Measurements from ENCODE around the gene LAMC2. TPM values are rescaled to one million over a fixed set of nuclear protein-coding genes. Genes with fewer than 3 reads are reported as not detected.
"Not testable (repeated sequence)": the region's sequence is repeated elsewhere in the genome, so short reads cannot be mapped to it uniquely, and the experiment has no call there.

Gene LAMC2
- total and polyA plus RNA-seq, 9 of the 15 experiments (the other 6 are each of a cell fraction or from before 2014, with no cell fraction given): 0.02 to 0.03 TPM; not detected in 7

GRCh38 chr1:183240526-183240825 lies 54.4 kb downstream of the LAMC2 start:
- Histone ChIP-seq H4K20me1 (replicated peaks; ENCODE audit: control insufficient read depth, insufficient read depth, low read length) (no peaks in the 10 kb centered on the region), H3K27me3 (ENCODE audit: control insufficient read depth in 2 of 2, insufficient read depth in 2 of 2, low read length in 2 of 2) (peaks cover 6 to 21% of the 10 kb centered on the region in 2 experiments), H3K36me3 (ENCODE audit: control insufficient read depth, insufficient read depth, low read length) (no peaks in the 10 kb centered on the region), H3K9me3 (replicated peaks; ENCODE audit: control insufficient read depth, insufficient read depth, low read depth, low read length) (no peaks in the 10 kb centered on the region), H3K4me1 (replicated peaks in 1 of 2; ENCODE audit: control insufficient read depth in 2 of 2, insufficient read depth in 2 of 2, low read length in 2 of 2) (no peaks in the 10 kb centered on the region), H2AFZ (ENCODE audit: low read depth, low read length) (no peak overlapping the region), H3K4me2 (ENCODE audit: insufficient read depth, low read length) (no peak overlapping the region), H3K9me1 (ENCODE audit: control insufficient read depth, insufficient read depth, low read length) (no peaks in the 10 kb centered on the region), H3K9ac (ENCODE audit: insufficient read depth in 1 of 2, low read depth in 2 of 2, low read length in 2 of 2) (no peak overlapping the region), H3K79me2 (ENCODE audit: control insufficient read depth, insufficient read depth, low read length) (no peaks in the 10 kb centered on the region), H3K27ac (ENCODE audit: extremely low read depth, low read depth, low read length) (no peak overlapping the region), H3K4me3 (no peak overlapping the region)
- TF ChIP-seq HDAC6 (IDR thresholded peaks at IDR 0.05; ENCODE audit: low read depth, low read length) (no peak), TAF9B (IDR thresholded peaks at IDR 0.05; ENCODE audit: partially characterized antibody) (no peak), ZNF518B (CRISPR knock-in tag; IDR thresholded peaks at IDR 0.05) (no peak), MAFG (tag; conservative IDR thresholded peaks at IDR 0.05) (no peak), ZNF57 (CRISPR knock-in tag; IDR thresholded peaks at IDR 0.05) (no peak), HOXB6 (CRISPR knock-in tag; IDR thresholded peaks at IDR 0.05; ENCODE audit: borderline replicate concordance) (no peak), BRF1 (IDR thresholded peaks at IDR 0.05; ENCODE audit: borderline replicate concordance, extremely low read depth, insufficient read length) (no peak), ZKSCAN1 (IDR thresholded peaks at IDR 0.05; ENCODE audit: low read depth, low read length) (no peak), ZNF184 (CRISPR knock-in tag; IDR thresholded peaks at IDR 0.05) (no peak), SMARCC2 (IDR thresholded peaks at IDR 0.05; ENCODE audit: low read depth) (no peak), ZNF121 (CRISPR knock-in tag; conservative IDR thresholded peaks at IDR 0.05) (no peak), ZNF134 (CRISPR knock-in tag; conservative IDR thresholded peaks at IDR 0.05) (no peak)
- in situ Hi-C loops (cut with MboI) (loop anchor here (25.0 kb wide), 1 partner anchor 278 kb away; the partner anchor contains the start of gene SHCBP1L), intact Hi-C loops (cut with micrococcal nuclease) (no loop called here)
- no peak for FAIRE-seq
- ChIA-PET POLR2A (interaction anchor here (1.0 kb wide), 1 partner anchor 22 kb away, joined by 3 read pairs; no protein-coding TSS in a partner anchor), CTCF (ENCODE audit: low intra/inter-chr PET ratio) (no interaction called here)
- no peak for DNase-seq (ENCODE audit: extremely low read depth in 1 of 4, low spot score in 3 of 4)
- WGBS (ENCODE audit: insufficient coverage, low coverage, missing lambda C conversion rate): 0% methylated on average over 4 of the region's 4 CpGs
- ATAC-seq: no peak
- BruUV-seq (replicated peaks): no TSS peak

- WGBS (ENCODE audit: insufficient coverage, low coverage, missing lambda C conversion rate): 1% methylated on average over 8 of the region's 8 CpGs
Measured at GRCh38 chr1:183240853-183241252, 54.8 kb downstream of the LAMC2 start.

More at GRCh38 chr1:183240853-183241252, 54.8 kb downstream of the LAMC2 start:
- FAIRE-seq; H3K9me1 ChIP-seq (ENCODE audit: control insufficient read depth, insufficient read depth, low read length); intact Hi-C loops (cut with micrococcal nuclease); H3K4me2 ChIP-seq (ENCODE audit: insufficient read depth, low read length); H3K36me3 ChIP-seq (ENCODE audit: control insufficient read depth, insufficient read depth, low read length); H3K4me1 ChIP-seq (replicated peaks in 1 of 2; ENCODE audit: control insufficient read depth in 2 of 2, insufficient read depth in 2 of 2, low read length in 2 of 2); H3K4me3 ChIP-seq; H3K79me2 ChIP-seq (ENCODE audit: control insufficient read depth, insufficient read depth, low read length); DNase-seq (ENCODE audit: extremely low read depth in 1 of 4, low spot score in 3 of 4); CTCF ChIA-PET (ENCODE audit: low intra/inter-chr PET ratio); H3K9me3 ChIP-seq (replicated peaks; ENCODE audit: control insufficient read depth, insufficient read depth, low read depth, low read length); H3K9ac ChIP-seq (ENCODE audit: insufficient read depth in 1 of 2, low read depth in 2 of 2, low read length in 2 of 2); H4K20me1 ChIP-seq (replicated peaks; ENCODE audit: control insufficient read depth, insufficient read depth, low read length); BruUV-seq (replicated peaks); H2AFZ ChIP-seq (ENCODE audit: low read depth, low read length); ATAC-seq; POLR2A ChIA-PET; H3K27ac ChIP-seq (ENCODE audit: extremely low read depth, low read depth, low read length): not testable (repeated sequence)
- H3K27me3 ChIP-seq (ENCODE audit: control insufficient read depth in 2 of 2, insufficient read depth in 2 of 2, low read length in 2 of 2): peaks cover 6 to 21% of the 10 kb centered on the region in 2 experiments
- in situ Hi-C loops (cut with MboI): loop anchor here (25.0 kb wide), 1 partner anchor 279 kb away; the partner anchor contains the start of gene SHCBP1L
